Ovary (tissue), 3 donors: Measurements from ENCODE around the gene CENPS.

Experiments
- CTCF ChIP-seq, 3 donors: fragments of 450-650 bp in 2 of 3; fragments of 200-600 bp in 1 of 3; IDR thresholded peaks; one replicate each; pipeline versions ENCODE4 v1.5.1 to v1.8.0; 2016 to 2022; ENCODE audit warnings: antibody characterized with exemption in 3 of 3, mild to moderate bottlenecking in 1 of 3
- EP300 ChIP-seq: sonication (generic); formaldehyde crosslinking; IDR thresholded peaks from one replicate; pipeline ENCODE4 v1.6.1; 2017; ENCODE audit warnings: antibody characterized with exemption
- POLR2A ChIP-seq: fragments of 450-650 bp; IDR thresholded peaks from one replicate; pipeline ENCODE4 v1.6.1; 2017; ENCODE audit warnings: antibody characterized with exemption, mild to moderate bottlenecking, moderate library complexity
- donor health status: DM: no; HTN: no; CAD: no.

DNA sequence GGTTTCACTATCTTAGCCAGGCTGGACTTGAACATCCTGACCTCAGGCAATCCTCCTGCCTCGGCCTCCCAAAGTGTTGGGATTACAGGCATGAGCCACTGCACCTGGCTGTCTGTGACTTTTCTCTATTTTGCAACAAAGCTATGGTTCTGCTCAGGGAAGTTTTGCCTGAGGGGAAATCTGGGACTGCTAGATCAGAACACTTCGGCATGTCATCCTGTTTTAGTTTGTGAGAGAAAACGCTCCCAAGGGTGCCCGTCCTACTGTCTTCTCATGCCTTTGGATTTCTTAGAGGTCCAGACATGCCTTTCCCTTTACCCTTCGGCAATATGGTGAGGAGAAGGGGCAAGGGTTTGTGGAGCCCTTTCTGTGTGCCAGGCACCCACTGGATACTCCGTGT is 14.0 kb downstream of the CENPS start:
- TF ChIP-seq POLR2A (no peak), CTCF (IDR thresholded peaks at IDR 0.05) (no peak), EP300 (no peak)
